ENCODE data around the gene B4GALT5.

Gene B4GALT5

DNA sequence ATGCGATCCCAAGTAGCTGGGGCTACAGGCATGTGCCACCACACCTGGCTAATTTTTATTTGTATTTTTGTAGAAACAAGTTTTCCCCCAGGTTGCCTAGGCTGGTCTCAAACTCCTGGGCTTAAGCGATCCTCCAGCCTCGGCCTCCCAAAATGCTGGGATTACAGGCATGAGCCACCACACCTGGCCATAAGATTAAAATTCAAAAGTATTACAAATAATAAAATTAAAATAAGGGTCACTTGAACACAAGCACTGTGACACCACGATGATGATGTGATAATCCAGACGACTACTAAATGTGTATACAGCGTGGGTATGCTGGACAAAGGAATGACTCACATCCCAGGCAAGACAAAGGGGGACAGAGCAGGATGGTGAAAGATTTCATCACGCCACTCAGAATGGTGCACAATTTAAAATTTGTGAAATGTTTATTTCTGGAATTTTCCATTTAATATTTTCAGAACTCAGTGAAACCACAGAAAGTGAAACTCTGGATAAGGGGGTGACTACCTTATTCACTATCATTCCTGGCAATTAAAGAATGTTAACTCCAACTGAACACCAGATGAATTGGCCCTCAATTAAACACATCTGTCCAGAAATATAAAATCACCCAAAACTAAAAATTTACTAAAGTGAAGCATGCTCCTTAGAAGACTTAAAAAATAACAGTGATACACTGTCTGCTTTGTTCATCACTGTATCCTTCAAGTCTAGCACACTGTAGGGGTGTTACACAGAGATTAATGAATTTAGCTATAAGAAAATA, 13.1 kb downstream of the B4GALT5 start:
- no peak for DNase-seq

GRCh38 chr20:49699200-49699992, 14.3 kb downstream of the B4GALT5 start:
- DNase-seq: no peak

GRCh38 chr20:49698477-49698876, 15.2 kb downstream of the B4GALT5 start:
- no peak for DNase-seq

DNA sequence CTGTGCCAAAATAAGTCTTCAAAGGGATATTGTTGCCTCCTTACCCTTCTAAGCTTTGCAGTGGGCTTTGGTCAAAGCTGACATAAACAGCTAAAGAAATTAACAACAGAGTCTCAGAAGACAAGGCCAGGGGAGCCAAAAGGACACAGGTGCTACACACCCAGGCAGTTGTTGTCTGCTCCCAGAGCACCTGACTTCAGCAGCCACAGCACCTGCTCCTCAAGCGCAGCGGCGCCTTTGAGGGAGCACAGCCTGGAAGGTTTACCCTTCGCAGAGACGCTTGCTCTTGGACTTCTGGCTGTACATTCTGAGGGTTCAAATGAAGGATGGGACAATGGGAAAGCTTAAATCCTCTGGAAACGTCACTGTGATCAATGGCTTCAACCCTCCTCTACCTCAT, 16.6 kb downstream of the B4GALT5 start:
- DNase-seq: no peak

- DNase-seq: no peak
Observed at GRCh38 chr20:49696594-49696993, 17.1 kb downstream of the B4GALT5 start.

DNA sequence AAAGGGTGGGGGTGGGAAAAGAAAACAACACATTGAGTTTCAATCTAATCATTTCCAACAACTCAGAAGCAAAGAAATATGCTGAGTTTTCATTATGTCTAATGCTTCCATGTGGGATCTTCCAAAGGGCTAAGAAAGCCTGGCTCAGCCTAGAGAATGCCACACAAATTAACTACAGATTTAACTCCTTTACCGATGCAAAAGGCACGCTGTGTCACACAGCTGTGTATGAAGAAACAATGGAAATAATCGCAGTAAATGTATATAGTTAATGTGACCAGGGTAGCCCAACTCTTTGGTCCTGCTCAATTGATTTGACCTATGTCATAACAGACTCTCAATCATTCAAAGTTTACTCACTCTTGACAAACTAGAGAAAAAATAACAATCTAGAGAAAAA, 17.8 kb downstream of the B4GALT5 start:
- DNase-seq: no peak

DNA sequence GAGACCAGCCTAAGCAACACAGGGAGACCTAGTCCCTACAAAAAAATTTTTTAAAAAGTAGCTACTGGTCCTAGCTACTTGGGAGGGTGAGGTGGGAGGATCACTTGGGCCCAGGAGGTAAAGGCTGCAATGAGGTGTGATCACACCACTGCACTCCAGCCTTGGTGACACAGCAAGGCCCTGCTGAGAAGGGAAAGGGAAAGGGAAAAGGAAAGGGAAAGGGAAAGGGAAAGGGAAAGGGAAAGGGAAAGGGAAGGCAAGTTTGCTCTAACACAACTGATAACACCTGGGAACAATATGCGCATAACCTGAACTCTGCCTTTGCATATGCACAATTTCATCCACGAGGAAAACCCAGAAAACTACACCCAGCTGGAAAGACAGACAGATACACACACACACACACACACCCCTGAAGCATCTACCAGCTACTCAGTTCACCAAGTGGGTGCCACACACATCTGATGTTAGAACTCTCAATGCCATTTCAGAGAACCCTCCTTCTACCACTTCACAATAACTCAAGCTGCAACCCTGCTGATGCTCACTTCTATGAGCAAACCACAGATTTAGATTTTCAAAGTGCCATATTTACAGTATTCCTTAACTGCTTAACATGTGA, 19.1 kb downstream of the B4GALT5 start:
- DNase-seq: no peak

DNA sequence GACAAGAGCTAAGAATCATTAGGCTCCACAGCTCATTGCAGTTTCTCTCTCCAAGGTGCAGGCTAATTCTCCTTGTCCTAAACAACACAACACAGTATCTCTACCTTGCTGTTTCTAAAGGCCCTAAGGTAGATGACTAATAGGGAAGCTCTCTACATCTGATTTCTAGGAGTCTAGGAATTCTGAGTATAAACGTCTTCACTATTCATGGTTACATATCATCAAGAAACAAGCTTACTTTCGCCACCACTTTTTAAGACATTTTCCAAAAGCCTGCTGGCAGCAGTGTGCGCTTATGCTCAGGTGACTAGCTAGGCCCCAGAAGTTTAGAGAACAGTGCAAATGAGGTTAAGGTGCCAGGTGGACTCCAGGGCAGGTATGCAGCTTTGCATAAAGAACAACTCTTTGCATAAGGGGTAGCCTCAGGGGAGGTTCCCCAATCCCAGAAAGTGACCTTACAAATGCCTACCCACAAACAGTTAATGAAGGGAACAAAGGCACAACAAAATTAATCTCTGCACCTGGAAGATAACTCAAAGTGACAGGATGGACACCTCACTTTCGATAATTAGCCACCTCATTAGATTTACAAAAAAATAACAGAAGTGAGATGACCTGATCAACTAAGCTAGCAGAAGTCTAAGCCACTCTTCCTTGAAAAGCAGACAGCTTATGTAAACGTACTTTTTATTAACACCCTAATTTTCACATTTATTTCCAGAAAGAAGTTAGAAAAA, 20.1 kb downstream of the B4GALT5 start:
- DNase-seq: no peak

- DNase-seq: no peak
Observed at GRCh38 chr20:49692941-49693340, 20.7 kb downstream of the B4GALT5 start.

GRCh38 chr20:49691818-49692568, 21.7 kb downstream of the B4GALT5 start:
- no peak for DNase-seq

GRCh38 chr20:49690899-49691620, 22.6 kb downstream of the B4GALT5 start:
- no peak for DNase-seq

- DNase-seq: no peak
Observed at GRCh38 chr20:49687595-49688567, 25.8 kb downstream of the B4GALT5 start.

- no peak for DNase-seq
Observed at GRCh38 chr20:49685809-49686208, 27.9 kb downstream of the B4GALT5 start.

DNA sequence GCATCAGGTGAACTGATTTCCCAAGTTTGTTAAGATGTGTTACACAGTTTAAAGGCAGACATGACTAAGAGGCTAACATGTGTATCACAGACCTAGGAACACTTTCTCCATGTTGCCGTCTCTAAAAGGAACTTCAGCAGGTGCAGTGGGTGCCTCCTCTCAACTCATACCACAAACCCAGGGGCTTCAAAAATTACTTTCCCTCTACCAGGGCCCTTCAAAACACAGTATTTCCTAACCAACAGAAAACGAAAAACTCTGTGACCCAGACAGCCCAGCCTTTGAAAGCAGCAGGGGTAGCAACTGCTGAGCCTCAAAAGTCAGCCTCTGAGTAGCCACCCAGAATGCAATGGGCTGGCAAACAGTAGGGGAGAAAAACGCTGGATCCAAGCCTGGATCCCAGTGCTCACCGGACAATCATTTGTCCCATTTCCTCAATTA, 28.5 kb downstream of the B4GALT5 start:
- DNase-seq: no peak

DNA sequence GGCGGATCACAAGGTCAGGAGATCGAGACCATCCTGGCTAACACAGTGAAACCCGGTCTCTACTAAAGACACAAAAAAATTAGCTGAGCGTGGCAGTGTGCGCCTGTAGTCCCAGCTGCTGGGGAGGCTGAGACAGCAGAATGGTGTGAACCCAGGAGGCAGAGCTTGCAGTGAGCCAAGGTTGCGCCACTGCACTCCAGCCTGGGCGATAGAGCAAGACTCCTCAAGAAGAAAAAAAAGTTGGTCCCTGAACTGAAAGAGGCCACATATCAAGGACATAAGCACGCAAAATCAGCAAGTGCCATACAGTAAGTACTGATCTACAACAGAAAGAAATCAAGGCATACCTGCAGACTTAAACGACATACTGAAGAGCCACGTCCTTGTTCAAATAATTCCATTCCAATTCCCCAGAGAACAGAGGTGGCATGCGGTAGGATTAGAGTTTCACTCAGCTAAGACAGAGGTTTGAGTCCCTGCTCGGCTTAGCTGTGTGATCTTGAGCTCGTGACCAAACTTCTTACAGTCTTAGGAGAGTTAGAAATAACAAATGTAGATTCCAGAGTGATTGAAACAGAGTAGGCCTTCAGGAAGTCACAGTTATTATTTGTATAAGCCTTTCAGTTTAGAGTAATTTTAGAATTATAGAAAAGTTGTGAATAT, 29.2 kb downstream of the B4GALT5 start:
- no peak for DNase-seq

DNA sequence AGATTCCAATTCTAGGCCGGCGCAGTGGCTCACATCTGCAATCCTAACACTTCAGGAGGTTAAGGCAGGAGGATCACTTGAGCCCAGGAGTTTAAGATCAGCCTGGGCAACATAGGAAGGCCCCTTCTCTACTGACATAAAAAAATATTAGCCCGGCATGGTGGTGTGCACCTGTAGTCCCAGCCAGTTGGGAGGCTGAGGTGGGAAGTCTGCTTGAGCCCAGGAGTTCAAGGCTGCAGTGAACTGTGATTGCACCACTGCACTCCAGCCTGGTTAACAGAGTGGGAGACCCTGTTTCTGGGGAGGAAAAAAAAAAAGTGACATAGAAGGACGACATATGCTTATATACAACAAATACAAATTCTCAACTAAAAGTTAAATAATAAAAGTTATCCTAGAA, 30.9 kb downstream of the B4GALT5 start:
- no peak for DNase-seq

GRCh38 chr20:49682278-49682677, 31.4 kb downstream of the B4GALT5 start:
- DNase-seq: no peak

GRCh38 chr20:49681850-49682216, 31.8 kb downstream of the B4GALT5 start:
- no peak for DNase-seq

DNA sequence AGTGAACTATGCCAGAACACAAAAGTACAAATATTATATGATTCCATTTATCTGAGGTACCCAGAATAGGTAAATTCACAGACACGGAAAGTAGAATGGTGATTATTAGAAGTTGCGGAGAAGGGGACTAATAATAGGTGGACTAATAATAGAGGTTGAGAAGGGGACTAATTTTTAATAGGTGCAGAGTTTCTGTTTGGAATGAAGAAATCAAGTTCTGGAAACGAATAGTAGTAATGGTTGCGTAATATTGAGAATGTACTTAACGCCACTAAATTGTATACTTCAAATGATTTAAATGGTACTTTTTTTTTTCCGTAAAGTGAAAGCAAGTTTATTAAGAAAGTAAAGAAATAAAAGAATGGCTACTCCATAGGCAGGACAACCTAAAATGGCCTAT, 33.2 kb downstream of the B4GALT5 start:
- DNase-seq: no peak

GRCh38 chr20:49679634-49680033, 34.0 kb downstream of the B4GALT5 start:
- DNase-seq: no peak
